Transverse colon (tissue), 4 donors: ENCODE results near the gene ARIH1.
"Not testable (repeated sequence)": the region's sequence is repeated elsewhere in the genome, so short reads cannot be mapped to it uniquely, and the experiment has no call there.

ENCODE experiments used
- EP300 ChIP-seq: sonication (generic); formaldehyde crosslinking; IDR thresholded peaks from one replicate; pipeline ENCODE4 v1.6.1; 2017; ENCODE audit warnings: antibody characterized with exemption, low read depth
- POLR2AphosphoS5 ChIP-seq, 3 donors: sonication (generic); formaldehyde crosslinking; IDR thresholded peaks; one replicate each; pipeline ENCODE4 v1.6.1; 2016; ENCODE audit warnings: antibody characterized with exemption in 3 of 3
- TF ChIP-seq, protein P1 (sequence below), 5 experiments: fragments of 200-600 bp in 3 of 5; fragments of 450-650 bp in 2 of 5; sonication (generic) in 3 of 5; IDR thresholded peaks; 1 replicate in 2 of 5; 2 replicates in 3 of 5; pipeline ENCODE4 v1.5.1; 2016 to 2017; ENCODE audit warnings: antibody characterized with exemption in 5 of 5, inconsistent platforms in 3 of 5, mild to moderate bottlenecking in 2 of 5, moderate library complexity in 1 of 5

GRCh38 chr15:72629068-72629570 lies 155.0 kb downstream of the ARIH1 start:
- TF ChIP-seq, protein P1, sequence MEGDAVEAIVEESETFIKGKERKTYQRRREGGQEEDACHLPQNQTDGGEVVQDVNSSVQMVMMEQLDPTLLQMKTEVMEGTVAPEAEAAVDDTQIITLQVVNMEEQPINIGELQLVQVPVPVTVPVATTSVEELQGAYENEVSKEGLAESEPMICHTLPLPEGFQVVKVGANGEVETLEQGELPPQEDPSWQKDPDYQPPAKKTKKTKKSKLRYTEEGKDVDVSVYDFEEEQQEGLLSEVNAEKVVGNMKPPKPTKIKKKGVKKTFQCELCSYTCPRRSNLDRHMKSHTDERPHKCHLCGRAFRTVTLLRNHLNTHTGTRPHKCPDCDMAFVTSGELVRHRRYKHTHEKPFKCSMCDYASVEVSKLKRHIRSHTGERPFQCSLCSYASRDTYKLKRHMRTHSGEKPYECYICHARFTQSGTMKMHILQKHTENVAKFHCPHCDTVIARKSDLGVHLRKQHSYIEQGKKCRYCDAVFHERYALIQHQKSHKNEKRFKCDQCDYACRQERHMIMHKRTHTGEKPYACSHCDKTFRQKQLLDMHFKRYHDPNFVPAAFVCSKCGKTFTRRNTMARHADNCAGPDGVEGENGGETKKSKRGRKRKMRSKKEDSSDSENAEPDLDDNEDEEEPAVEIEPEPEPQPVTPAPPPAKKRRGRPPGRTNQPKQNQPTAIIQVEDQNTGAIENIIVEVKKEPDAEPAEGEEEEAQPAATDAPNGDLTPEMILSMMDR (IDR thresholded peaks at IDR 0.05) = not testable (repeated sequence)
- TF ChIP-seq EP300; POLR2AphosphoS5 (IDR thresholded peaks at IDR 0.05): not testable (repeated sequence)
